GM13977 (cell line): Measurements from ENCODE around the gene OPCML.

Experiments
- DNase-seq: peaks from one replicate; pipeline ENCODE4 v3.0.0; 2012; ENCODE audit warnings: low spot score
- CTCF ChIP-seq: IDR thresholded peaks from 2 replicates; pipeline ENCODE4 v1.5.1; 2012; ENCODE audit warnings: mild to moderate bottlenecking, control low read depth; ENCODE audit not compliant: insufficient read depth; ENCODE audit errors: extremely low read depth, missing control alignments
- in situ Hi-C: fragments of 300-500 bp; cut with MboI; formaldehyde crosslinking; loops from one replicate; pipeline ENCODE4 v1.12.0; 2022; ENCODE audit warnings: low sequenced_read_pairs, low pct_unique_long_range_greater_than_20kb, mixed read lengths, inconsistent platforms; ENCODE audit not compliant: unreplicated experiment

Gene OPCML

GRCh38 chr11:133175103-133175502 lies 357.2 kb downstream of the OPCML start:
- in situ Hi-C loops = no loop called here
- TF ChIP-seq CTCF = no peak

GRCh38 chr11:133173810-133174412 lies 358.4 kb downstream of the OPCML start:
- DNase-seq = no peak

More at GRCh38 chr11:133175103-133175502, 357.2 kb downstream of the OPCML start:
- DNase-seq = no peak

GRCh38 chr11:133172349-133172748 lies 360.0 kb downstream of the OPCML start:
- DNase-seq = no peak
- no peak for TF ChIP-seq CTCF
- in situ Hi-C loops = no loop called here

More at GRCh38 chr11:133173810-133174412, 358.4 kb downstream of the OPCML start:
- in situ Hi-C loops = no loop called here
- no peak for TF ChIP-seq CTCF

- TF ChIP-seq CTCF = no peak
- in situ Hi-C loops = no loop called here
These were observed 360.9 kb downstream of the OPCML start for GRCh38 chr11:133171374-133171773.

GRCh38 chr11:133168016-133168415 lies 364.3 kb downstream of the OPCML start:
- in situ Hi-C loops = no loop called here
- DNase-seq = no peak
- TF ChIP-seq CTCF = no peak

More at GRCh38 chr11:133171374-133171773, 360.9 kb downstream of the OPCML start:
- DNase-seq = no peak

GRCh38 chr11:133166662-133167061 lies 365.6 kb downstream of the OPCML start:
- in situ Hi-C loops = no loop called here
- TF ChIP-seq CTCF = no peak
- DNase-seq = no peak
